GM12873 (cell line): Measurements from ENCODE around the gene USP28.

Experiments used
- TF ChIP-seq, protein P1 (sequence below): IDR thresholded peaks from 2 replicates; pipeline ENCODE4 v1.5.1; 2012; ENCODE audit warnings: low read depth, mild to moderate bottlenecking, moderate library complexity, low read length, control low read depth; ENCODE audit not compliant: insufficient read depth; ENCODE audit errors: missing control alignments

USP28 gene

DNA sequence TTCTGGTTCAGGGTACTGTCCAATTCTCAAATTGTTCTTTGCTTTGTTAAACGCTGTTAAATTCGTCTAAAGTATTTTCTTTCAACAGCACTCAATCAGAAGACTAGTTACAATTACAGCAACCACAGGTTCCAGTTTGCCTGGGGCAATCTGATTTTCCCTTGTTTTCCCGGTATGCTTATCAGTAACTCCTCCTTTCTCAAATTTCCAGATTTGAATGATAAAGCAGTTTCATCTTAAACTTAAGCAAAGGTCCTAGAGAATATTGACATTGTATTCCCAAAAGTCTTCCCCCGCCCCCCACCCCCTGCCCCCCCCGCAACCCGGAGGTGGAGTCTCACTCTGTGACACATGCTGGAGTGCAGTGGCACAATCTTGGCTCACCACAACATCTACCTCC, 10.5 kb upstream of the USP28 start:
- TF ChIP-seq, protein P1, sequence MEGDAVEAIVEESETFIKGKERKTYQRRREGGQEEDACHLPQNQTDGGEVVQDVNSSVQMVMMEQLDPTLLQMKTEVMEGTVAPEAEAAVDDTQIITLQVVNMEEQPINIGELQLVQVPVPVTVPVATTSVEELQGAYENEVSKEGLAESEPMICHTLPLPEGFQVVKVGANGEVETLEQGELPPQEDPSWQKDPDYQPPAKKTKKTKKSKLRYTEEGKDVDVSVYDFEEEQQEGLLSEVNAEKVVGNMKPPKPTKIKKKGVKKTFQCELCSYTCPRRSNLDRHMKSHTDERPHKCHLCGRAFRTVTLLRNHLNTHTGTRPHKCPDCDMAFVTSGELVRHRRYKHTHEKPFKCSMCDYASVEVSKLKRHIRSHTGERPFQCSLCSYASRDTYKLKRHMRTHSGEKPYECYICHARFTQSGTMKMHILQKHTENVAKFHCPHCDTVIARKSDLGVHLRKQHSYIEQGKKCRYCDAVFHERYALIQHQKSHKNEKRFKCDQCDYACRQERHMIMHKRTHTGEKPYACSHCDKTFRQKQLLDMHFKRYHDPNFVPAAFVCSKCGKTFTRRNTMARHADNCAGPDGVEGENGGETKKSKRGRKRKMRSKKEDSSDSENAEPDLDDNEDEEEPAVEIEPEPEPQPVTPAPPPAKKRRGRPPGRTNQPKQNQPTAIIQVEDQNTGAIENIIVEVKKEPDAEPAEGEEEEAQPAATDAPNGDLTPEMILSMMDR: no peak

DNA sequence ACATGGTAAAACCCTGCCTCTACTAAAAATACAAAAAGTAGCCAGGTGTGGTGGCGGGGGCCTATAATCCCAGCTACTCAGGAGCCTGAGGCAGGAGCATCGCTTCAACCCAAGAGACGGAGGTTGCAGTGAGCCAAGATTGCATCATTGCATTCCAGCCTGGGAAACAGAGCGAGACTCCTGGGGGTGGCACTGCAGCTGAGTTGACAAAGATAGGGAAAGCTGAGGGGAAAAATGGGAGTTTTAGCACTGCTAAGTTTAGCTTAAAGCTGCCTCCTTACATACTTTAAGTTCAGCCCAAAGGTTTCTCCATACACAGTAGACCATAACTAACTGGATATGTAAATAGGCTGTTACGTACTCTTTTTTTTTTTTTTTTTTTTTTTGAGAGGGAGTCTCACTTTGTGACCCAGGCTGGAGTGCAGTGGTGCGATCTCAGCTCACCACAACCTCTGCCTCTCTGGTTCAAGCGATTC, 9.0 kb upstream of the USP28 start:
- TF ChIP-seq, protein P1: no peak

DNA sequence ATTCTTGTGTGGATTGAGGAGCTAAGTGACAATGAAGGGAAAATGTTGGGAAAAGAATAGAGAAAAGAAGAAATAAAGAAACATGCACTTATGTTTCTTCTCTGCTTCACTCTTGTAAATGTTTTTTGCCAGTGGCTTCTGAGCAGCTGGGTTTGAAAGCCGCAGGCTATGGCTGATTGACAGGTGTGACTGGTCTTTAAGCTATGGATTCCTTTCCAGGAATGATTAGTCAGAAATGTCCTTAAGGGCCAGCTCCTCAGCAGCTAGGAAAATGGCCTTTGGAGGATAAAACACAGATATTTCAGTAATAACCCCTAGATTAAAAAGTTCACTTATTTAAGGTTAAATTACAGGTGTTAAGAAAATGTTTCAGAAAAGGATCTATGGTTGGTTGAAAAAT, 6.5 kb upstream of the USP28 start:
- TF ChIP-seq, protein P1: no peak

DNA sequence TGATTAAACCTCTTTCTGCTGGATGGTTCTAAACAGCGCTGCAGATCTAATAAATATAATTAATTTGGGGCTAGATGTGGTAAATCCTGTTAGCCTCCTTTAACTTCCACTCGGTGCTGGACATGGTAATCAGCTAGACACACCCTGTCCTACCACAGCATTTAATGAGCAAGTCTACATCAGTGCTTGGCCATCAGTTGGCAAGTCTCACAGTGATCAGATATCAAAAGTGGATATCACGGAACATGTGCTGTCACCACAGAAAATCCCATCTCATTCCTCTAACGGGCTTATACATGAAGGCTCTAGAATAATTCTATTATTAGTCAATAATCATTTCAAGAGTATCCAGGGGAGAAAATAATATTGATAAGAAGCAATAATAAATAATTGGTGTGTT, 5.6 kb upstream of the USP28 start:
- TF ChIP-seq, protein P1: no peak

DNA sequence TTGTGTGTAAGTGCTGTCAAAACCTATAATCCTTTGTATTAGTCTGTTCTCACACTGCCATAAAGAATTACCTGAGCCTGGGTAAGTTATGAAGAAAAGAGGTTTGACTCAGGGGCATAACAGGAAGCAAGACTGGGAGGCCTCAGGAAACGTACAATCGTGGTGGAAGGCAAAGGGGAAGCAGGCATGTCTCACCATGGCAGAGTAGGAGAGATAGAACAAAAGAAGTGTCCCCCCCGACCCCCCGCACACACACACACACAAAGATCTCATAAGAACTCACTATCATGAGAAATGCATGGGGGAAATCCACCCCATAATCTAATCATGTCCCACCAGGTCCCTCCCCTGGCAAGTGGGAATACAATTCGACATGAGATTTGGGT, 2.3 kb upstream of the USP28 start:
- TF ChIP-seq, protein P1: no peak

DNA sequence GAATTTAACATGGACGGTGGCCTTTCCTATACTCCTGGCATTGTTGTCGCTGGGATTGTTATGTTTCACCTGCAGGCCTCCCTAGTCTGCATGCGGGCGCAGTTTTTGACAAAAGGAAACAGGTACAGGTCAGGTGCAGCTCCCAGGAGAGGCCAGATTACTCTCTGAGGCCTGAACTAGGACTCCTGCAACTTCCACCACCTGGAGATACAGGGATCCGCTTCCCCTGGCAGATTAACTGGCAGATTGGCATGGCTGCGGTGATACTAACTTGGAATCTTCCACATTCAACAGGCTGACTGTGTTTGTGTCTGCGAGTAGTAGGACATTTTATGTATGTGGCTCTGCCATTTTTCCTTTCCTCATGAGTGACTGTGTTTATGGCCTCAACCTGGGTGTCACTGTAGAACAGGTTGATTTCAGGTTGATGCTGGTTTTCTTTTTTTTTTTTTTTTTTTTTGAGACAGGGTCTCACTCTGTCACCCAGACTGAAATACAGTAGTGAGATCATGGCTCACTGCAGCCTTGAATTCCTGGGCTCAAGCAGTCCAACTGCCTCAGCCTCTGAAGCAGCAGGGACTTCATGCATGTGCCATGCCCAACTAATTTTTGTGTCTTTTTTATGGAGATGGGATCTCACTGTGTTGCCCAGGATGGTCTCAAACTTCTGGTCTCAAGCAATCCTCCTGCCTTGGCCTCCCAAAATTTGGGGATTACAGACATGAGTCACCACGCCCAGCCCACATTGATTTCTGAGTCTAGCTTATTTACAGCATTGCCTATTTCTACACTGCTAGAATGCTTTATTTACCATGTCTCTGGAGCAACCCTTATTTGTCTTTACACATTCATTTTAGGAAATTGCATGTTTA, 1.7 kb upstream of the USP28 start:
- TF ChIP-seq, protein P1: no peak

DNA sequence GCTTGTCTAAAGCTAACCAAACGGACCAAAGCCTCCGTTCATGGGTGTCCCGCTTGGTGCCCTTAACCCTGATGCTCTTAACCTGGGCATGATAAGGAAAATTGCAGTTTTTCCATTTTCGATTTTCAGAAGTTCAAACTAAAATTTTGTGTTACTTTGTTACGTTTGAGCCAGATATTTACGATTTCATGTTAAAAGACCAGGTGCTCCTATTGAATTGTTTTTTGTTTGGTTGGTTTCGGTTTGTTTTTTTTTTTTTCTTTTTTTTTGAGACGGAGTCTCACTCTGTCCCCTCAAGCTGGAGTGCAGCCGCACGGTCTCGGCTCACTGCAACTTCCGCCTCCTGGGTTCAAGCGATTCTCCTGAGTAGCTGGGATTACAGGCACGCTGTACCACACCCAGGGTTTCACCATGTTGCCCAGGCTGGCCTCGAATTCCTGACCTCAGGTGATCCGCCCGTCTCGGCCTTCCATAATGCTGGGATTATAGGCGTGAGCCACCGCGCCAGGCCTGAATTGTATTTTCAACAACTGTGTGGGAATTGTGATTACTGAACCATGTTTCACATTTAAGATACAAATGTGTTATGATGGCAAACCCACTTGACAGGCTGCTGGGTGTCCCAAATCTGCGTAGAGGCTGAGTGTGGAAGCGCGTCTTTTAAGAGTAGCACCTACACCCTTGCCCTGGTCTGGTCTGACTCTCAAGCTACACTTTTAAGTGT, 864 bp upstream of the USP28 start:
- TF ChIP-seq, protein P1: no peak
